NCI-H226 (cell line): ENCODE data around the gene CCDC71L.

ENCODE experiments used
- DNase-seq: peaks from one replicate; pipeline ENCODE4 v3.0.0-alpha.2; 2015

CCDC71L gene

DNA sequence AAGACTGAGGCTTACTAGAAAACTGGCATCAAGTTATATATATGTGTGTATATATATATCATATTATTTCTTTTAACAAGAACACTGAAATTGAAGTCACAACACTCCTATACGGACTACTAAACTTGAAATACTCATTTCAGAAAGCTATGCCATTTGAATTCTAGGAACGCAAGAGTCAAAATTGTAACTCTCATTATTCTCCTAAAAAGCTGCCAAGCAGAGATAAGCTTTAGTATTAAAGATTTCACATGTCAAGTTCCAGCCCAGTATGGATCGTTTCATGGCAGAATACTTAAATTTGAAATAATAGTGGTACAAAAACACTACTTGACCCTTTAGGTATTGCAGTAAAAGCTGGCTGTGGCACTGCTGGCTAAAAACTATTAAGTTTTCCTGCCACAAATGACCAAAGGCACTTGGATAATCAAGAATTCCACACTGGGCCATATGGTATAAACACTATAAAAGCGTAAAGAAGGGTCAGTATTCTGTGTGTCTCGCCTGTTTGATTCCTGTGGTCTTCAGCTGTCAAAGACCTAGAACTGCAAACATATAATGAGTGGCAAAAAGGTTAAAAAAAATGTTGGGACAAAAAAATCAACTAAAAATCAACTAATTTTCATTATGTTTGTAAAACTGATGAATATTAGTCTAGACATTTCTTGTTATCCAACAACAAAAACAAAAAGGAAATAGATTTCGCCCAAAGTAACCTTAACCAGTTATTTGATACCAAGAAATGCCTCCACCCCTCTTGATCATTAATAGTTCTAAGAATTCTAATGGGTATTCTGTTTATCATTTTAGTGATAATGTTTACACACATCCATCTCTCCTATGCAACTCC, 2.4 kb downstream of the CCDC71L start:
- no peak for DNase-seq

DNA sequence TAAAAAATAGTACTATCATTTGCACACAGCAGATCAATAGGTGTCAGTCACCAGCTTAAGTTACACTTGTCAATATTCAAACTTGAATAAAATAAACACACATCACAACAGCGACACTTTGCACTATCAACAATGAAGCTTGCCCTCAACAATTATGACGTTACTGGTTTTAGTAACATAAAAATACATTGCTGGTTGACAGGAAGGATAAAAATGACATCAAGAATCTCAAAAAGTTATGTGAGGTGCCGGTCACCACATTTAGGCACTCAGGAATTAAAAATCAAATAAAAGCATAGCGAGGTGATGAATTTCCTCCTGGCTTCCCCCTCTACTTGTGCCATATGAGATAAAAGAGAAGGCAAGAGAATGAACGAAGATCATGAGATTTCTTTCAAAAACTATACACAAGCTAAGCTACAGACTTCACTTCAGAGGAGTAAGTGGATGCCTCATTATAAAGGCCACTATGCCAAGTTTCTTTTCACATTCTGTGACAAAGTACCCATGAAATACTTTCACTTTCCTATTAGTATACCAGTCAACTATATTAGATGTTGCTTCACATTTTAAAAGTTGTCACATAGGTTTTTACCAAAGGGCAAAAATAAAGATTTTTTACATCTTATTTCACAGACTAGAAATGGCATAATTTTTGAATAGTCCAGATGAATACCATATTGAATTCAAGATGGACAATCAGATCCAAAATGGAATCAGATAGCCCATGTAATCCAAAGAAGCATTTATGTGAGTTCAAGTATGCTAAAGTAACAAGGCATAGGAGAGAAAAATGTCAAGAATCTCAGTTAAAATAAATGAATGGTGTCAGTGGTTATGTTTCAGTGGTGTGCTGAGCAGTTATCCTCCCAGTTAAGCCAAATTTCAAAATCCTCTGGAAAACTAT, 3.6 kb downstream of the CCDC71L start:
- peak; percentile 27 for DNase-seq

DNA sequence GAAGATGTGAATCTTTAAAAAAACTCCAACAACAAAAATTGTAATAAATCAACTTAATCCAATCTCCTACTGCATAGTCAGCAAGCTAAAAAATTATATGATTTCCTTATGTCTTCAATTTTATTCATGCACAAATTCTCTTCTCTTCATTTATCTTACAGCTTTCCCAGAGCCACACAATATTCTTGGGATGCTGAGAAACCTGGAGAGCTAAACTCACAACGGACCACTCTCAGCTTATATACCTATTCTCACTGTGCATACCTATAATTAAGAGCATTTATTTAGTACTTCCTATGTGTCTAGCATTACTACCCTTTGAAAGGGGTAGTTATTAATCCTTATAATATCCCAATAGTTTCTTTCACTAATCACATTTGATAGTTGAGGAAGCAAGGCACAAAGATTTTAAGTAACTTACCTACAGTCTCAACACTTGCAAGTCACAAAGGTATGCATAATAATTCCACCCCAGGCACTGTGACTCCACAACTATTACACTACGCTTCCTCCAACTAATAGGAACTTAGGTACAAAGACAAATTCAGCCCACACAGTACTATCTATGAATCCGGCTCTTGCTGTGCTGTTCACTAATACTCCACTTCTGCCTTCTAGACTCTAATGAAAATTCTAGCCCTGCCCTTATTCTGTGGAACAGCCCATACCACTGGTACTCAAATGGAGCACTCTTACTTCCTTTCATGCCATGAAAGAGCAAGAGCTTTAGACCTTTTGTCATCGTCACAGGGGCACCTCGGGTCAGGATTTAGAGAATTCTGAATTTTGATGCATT, 5.1 kb downstream of the CCDC71L start:
- DNase-seq: no peak

DNA sequence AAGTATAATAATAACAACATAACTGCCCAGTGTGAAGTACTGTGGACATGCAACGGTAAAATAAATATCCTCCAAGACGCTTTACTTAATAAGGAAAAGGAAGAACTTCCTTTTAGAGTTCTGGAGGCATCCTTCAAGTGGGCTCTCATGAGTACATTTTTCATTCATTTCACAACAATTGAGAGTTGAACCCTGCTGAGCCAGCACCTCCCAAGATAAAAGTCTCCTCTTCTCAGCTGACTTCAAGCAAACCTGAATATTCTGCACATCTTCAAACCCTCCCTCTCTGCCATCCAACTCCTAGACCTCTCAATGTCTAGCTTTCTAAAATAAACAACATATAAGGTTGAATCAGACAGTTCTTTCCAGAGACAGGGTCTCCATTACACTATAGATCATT, 7.5 kb downstream of the CCDC71L start:
- no peak for DNase-seq

DNA sequence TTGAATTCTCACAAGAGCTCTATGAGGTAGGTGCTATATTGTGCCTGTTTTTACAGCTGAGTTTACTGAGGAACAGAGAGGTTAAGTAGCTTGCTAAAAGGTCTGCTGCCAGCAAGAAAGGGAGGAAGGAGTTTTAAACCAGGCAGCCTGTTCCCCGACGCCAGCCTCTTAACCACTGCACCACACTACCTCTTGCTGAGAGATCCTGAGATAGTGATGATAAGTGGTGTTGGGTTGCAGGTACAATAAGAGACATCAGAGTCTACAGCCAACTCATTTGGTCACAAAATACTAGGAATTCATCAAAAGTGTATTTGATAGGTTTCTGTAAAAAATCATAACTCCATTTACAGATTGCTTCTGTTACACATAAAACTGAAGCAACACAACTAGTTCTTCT, 8.0 kb downstream of the CCDC71L start:
- no peak for DNase-seq

DNA sequence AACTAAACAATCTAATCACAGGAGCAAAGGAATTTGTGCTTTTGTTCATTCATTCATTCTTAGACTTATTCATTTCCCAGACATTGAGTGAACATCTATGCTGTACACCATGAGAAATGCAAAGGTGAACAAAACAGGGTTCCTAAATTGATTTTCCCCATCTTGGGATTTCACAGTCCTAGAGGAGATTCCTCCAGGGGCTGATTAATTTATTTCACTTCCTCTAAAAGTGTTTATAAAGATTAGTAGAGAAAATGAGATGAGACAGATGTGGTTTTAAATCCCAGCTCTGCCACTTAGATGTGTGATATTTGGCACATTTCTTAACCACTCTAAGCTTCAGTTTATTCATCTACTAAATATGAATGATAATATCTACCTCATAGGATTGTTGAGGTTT, 8.9 kb downstream of the CCDC71L start:
- DNase-seq: no peak

DNA sequence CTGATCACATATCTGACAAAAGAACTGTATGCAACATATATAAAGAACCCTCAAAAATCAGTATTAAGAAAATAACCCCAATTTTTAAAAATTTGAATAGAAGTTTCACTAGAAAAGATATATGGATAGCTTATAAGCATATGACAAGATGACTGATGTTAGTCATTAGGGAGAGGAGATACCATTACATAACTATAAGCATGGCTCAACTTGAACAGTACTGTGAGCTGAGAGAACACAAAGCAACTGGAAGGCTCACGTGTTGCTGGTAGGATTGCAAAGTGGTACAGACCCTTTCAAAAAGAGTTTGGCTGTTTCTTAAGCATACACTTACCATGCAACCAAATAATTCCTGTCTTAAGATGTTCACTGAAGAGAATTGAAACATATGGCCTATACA, 14.7 kb downstream of the CCDC71L start:
- DNase-seq: no peak

DNA sequence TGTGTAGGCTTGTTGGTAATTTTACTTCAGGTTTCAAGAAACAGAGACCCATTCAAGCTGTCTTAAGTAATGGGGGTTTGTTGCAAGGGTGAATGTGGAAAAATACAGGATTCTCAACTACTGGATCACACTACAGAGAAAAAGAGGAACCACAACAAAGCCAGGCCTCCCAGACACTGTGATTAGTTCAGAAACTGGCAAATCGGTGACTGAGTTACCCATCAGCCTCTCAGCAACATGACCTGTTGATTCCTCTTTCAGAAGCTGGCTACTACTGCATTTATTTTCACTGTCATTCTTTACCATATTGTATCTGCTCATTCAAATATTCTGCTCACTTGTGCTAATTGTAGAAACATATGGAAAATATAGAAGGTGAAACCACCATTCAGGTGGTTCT, 16.0 kb downstream of the CCDC71L start:
- no peak for DNase-seq

DNA sequence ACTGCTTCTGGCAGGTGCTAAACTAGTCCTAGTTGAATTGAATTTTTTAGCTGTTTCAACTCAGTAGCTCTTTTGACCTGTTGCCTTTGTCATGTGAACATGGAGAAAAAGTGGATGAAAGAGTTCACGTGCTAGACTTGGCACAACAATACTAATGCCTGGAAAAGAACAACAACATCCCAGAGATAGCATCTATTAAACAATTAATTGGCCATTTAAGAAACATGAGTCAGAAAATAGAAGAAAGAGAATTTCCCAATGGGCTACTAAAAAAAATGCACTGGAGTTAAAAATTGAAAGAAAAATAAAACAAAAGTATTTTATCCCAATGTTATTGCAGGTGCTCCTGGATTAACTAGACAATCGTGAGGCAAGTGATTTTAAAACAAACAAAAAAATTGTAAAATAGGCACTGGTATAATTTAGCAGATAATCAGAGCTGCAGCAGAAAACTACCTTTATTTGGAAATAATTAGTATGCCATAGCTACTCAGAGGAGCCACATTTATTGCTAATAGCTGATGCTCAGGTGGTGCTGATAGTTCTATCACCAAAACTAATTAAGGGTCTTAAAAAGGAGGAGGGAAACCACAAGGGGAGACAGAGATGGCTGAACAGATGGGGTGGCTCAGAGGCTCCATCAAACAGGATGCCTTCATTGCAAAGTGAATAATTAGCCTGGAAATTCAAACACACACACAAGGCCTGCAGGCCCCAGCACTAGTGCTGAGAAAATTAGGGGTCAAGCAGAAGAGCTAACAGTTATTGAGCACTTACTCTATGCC, 17.6 kb downstream of the CCDC71L start:
- DNase-seq: no peak

DNA sequence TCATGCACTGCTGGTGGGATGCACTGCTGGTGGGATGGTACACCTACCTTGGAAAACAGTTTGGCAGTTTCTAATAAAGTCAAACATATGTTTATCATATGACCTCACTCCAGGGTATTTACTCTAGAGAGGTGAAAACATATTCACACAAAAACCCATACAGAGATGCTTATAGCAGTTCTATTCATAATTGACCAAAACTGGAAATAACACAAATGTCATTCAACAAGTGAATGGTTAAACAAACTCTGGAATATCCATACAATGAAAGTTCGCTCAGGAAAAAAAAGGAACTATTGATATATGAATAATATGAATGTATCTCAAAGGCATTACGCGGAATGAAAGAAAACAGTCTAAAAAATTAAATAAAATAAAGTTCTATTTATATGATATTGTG, 19.5 kb downstream of the CCDC71L start:
- no peak for DNase-seq

DNA sequence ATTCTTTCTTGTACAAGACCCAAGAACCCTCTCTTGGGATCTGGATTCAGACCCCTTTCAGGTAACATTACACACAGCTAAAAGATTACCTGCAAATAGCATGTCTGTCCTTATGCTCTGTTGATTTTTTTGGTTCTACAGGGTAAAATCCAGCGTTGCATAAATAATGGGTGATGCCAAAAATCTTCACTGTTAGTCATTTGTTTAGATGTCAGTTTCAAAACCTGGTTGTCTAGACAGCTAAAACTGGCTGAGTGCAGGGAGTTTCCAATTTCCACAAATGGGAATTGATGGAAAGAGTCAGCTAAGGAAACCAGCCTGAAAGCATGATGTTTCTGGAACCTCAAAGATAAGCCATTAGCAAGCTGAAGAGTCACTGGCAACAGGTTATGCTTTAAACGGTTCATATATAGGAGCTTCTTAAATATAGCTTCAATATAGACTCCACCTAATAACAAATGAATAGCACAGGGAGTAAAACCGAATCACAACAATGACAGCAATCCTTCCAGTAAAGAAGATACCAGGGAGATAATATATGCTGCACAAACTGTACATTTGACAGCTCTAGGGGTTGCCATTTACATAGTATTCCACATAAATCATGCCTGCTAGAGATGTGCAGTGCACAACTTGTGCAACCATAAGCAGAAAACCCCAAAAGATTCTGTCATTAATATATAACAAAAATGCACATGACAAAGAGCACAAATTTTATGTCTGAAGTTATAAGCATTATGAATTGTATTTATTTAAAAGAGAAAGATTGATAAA, 20.4 kb downstream of the CCDC71L start:
- DNase-seq: peak; percentile 63

DNA sequence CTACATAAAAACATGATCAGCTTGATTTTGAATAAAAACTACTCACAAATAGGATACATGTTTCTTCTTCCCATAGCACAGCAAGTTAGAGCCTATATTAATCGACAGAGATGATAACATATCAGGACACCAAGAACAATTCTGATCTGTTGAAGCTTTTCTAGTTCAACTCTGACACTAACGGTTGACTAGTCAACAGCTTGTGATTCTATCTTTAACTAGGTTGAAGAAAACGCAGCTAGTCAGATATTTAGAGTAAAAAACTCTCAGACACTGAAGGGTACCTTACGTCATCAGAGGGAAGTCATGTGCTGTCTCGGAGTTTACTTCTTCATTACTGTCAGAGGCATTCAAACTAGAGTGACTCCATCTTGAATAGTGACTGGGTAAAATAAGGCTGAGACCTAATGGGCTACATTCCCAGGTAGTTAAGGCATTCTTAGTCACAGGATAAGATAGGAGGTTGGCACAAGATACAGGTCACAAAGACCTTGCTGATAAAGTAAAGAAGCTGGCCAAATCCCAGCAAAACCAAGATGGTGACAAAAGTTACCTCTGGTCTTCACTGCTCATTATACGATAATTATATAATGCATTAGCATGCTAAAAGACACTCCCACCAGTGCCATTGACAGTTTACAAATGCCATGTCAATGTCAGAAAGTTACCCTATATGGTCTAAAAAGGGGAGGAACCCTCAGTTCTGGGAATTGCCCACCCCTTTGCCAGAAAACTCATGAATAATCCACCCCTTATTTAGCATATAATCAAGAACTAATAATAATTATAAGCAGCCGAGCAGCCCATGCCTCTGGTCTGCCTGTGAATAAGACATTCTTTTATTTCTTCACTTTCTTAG, 21.3 kb downstream of the CCDC71L start:
- no peak for DNase-seq

DNA sequence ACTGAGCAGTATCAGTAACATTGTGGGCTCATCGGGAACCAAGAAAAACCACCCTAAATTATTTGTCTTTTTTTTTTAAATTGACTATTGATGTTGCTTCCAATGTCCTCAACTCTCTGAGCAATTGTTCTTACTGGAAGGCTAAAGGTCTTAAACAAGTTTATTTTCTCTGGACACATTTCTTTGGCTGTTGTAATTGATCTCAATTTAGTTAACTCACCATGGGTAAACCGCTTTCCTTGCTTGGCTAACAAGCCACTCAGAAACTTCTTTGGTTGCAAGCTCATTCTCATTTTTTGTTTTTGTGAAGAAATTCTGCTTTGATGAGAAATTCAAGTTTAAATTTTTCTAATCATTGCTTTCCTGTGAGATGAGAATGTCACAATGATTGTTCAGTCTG, 25.5 kb downstream of the CCDC71L start:
- DNase-seq: no peak

DNA sequence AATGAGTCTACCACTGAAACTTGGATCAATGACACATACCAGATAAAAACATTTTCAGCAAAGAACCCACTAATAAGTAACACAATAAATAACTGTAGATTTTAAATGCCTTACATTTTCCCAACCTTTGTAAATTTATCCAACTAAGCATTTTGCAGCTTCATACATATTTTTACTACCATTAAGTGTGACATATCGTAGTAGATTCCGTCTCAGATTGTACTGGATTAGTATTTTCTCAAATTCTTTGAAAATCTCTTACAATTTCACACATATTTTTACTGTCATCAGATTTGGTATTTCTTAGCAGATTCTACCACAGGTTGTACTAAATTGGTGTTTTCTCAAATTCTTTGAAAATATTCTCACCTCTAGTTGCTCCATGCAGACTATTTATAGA, 26.0 kb downstream of the CCDC71L start:
- no peak for DNase-seq

DNA sequence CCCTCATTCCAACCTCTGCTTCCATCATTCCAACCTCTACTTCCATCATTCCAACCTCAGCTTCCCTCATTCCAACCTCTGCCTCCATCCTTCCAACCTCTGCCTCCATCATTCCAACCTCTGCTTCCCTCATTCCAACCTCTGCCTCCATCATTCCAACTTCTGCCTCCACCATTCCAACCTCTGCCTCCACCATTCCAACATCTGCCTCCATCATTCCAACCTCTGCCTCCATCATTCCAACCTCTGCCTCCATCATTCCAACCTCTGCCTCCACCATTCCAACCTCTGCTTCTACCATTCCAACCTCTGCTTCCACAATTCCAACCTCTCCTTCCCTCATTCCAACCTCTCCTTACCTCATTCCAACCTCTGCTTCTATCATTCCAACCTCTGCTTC, 30.3 kb downstream of the CCDC71L start:
- no peak for DNase-seq

DNA sequence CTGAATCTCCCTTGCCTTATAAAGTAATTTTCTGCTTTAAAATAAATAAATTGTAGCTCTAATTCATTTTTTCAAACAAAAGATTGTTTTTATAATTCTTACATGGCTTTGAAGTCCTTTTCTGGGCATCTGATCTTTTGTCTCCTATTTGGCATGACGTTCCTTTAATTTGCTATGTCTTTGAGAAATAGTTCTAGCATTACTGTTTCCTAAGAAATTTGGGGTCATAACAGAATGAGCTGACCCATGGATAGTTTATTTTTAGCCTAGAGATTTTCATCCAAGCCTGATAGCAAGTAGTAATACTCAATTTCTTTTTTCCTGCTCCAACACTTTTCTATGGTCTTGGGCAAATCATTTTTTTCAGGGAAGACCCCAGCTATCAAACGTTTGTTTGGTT, 31.4 kb downstream of the CCDC71L start:
- no peak for DNase-seq

DNA sequence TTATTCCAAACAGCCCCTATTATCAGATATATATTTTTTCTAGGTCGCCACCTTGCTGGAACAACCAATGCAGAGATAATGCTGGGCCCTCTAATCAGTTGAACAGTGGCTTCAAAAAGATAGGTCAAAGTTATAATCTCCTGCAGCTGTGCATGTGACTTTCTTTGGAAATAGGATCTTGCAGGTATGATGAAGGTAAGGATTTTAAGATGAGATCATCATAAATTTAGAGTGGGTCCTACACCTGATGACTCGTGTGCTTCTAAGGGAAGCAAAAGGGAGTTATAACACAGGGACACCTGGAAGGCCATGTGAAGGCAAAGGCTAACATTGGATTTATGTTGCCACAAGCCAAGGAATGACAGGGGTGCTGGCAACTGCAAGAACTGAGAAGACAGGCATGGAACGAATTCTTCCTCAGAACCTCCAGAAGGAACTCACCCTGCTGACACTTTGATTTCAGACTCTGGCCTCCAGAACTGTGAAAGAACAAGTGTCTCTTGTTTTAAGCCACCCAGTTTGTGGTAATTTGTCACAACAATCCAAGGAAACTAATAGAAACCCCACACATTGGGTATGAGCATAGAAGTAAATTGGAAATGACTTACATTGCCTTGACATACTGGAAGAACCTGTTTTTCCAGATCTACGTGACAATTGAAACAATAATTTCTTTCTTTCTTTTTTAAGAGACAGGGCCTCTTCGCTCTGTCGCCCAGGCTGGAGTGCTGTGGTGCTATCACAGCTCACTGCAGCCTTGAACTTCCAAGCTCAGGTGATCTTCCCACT, 34.4 kb downstream of the CCDC71L start:
- DNase-seq: no peak

DNA sequence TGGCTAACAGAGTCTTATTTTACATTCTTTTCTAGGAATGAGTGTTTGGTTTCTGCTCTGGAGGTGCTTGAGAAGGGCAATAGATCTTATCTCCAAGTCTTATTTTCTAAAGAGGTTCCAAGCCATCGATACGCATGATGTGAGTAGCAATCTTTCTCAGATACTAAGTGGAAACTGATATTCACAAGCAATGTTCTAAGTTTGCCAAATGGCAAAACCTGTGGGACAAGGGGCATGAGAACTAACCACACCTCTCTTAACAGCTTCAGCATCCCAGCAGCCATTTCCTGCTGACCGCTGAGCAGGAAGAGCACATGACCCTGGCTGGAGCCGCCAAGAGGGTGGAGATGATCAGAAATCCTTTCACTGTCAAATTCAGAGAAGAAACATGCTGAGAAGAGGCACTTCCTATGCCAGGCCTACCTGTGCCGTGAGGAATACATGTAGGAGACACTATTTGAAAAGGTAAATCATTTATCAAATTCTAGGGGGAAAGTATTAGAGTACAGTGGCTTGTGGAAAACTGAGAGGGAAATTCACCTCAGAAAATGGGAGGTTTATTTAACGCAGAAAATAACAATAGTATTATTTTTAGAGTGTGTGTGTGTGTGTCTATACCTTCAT, 35.2 kb downstream of the CCDC71L start:
- no peak for DNase-seq

DNA sequence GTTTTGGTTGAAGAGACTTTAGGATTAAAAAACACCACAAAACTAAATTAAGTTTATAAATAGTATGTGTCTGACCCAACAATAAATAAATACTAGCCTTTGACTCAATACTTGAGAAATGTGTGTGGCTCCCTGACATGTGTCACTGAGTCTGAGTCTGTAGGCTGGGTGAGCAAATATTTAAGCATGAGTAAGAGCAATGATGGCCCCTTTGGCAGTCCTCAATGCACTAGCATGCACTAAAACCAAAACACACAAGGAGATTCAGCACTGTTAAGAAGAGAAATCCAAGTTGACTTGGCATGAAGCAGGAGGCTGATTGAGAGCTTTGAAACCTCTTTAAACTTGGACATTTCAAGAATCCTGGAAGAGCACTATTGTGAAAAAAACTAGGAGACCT, 37.1 kb downstream of the CCDC71L start:
- peak; percentile 39 for DNase-seq
